Subcutaneous abdominal adipose tissue (tissue), 5 donors: ENCODE results near the gene IGSF21.

Experiments
- H3K27ac ChIP-seq: one replicate; pipeline ENCODE4 v1.7.0; 2013; ENCODE audit warnings: low read depth, mild to moderate bottlenecking, inconsistent platforms, low read length, moderate library complexity
- H3K27me3 ChIP-seq, 5 donors: one replicate each; pipeline ENCODE4 v1.7.0; 2013; ENCODE audit warnings: low read length in 5 of 5, inconsistent platforms in 1 of 5; ENCODE audit not compliant: control insufficient read depth in 5 of 5, insufficient read depth in 4 of 5
- H3K36me3 ChIP-seq, 5 donors: one replicate each; pipeline ENCODE4 v1.7.0; 2013; ENCODE audit warnings: low read length in 5 of 5; ENCODE audit not compliant: control insufficient read depth in 5 of 5, insufficient read depth in 5 of 5
- H3K4me1 ChIP-seq, 5 donors: one replicate each; pipeline ENCODE4 v1.7.0; 2013; ENCODE audit warnings: low read length in 5 of 5, mild to moderate bottlenecking in 3 of 5, moderate library complexity in 1 of 5; ENCODE audit not compliant: control insufficient read depth in 5 of 5, insufficient read depth in 5 of 5
- H3K4me3 ChIP-seq, 5 donors: one replicate each; pipeline ENCODE4 v1.7.0; 2013; ENCODE audit warnings: low read length in 5 of 5, low read depth in 1 of 5
- H3K9ac ChIP-seq, 5 donors: one replicate each; pipeline ENCODE4 v1.7.0; 2013; ENCODE audit warnings: low read length in 5 of 5, mild to moderate bottlenecking in 4 of 5, moderate library complexity in 3 of 5
- H3K9me3 ChIP-seq, 5 donors: one replicate each; pipeline ENCODE4 v1.7.0; 2013; ENCODE audit warnings: low read length in 5 of 5; ENCODE audit not compliant: control insufficient read depth in 5 of 5
- donor health status: healthy.
- donor health status: healthy.
- donor health status: healthy.
- donor health status: healthy.
- donor health status: healthy.

IGSF21 gene

GRCh38 chr1:18130356-18130755, 22.8 kb downstream of the IGSF21 start:
- peaks cover 4 to 39% (median 18%) of the 10 kb centered on the region in 5 donors for H3K27me3 ChIP-seq

GRCh38 chr1:18132022-18132710, 24.6 kb downstream of the IGSF21 start:
- no peaks in the 10 kb centered on the region for H3K36me3 ChIP-seq
- H3K9ac ChIP-seq = no peak overlapping the region
- no peaks in the 10 kb centered on the region for H3K4me1 ChIP-seq
- H3K27me3 ChIP-seq = peaks cover 4 to 36% (median 18%) of the 10 kb centered on the region in 5 donors
- H3K27ac ChIP-seq = no peak overlapping the region
- no peaks in the 10 kb centered on the region for H3K9me3 ChIP-seq
- no peak overlapping the region for H3K4me3 ChIP-seq

More at GRCh38 chr1:18130356-18130755, 22.8 kb downstream of the IGSF21 start:
- no peak overlapping the region for H3K27ac ChIP-seq
- H3K9me3 ChIP-seq = no peaks in the 10 kb centered on the region
- no peaks in the 10 kb centered on the region for H3K4me1 ChIP-seq
- H3K9ac ChIP-seq = no peak overlapping the region
- no peaks in the 10 kb centered on the region for H3K36me3 ChIP-seq
- H3K4me3 ChIP-seq = no peak overlapping the region

GRCh38 chr1:18132711-18133541, 25.3 kb downstream of the IGSF21 start:
- Histone ChIP-seq H3K4me1 (peaks cover 0 to 2% (median 0%) of the 10 kb centered on the region in 5 donors), H3K9me3 (no peaks in the 10 kb centered on the region), H3K36me3 (no peaks in the 10 kb centered on the region), H3K9ac (no peak overlapping the region), H3K27me3 (peaks cover 4 to 37% (median 22%) of the 10 kb centered on the region in 5 donors), H3K27ac (no peak overlapping the region), H3K4me3 (no peak overlapping the region)

- Histone ChIP-seq H3K36me3 (no peaks in the 10 kb centered on the region), H3K4me3 (no peak overlapping the region), H3K27ac (no peak overlapping the region), H3K9ac (no peak overlapping the region), H3K4me1 (peaks cover 0 to 2% (median 0%) of the 10 kb centered on the region in 5 donors), H3K9me3 (no peaks in the 10 kb centered on the region), H3K27me3 (peaks cover 4 to 32% (median 28%) of the 10 kb centered on the region in 5 donors)
Measured at GRCh38 chr1:18134324-18135046, 26.9 kb downstream of the IGSF21 start.

GRCh38 chr1:18137759-18138345, 30.3 kb downstream of the IGSF21 start:
- H3K9me3 ChIP-seq = no peaks in the 10 kb centered on the region
- no peak overlapping the region for H3K27ac ChIP-seq
- no peak overlapping the region for H3K9ac ChIP-seq
- H3K4me1 ChIP-seq = peaks cover 0 to 2% (median 0%) of the 10 kb centered on the region in 5 donors
- no peaks in the 10 kb centered on the region for H3K36me3 ChIP-seq
- no peak overlapping the region for H3K4me3 ChIP-seq
- H3K27me3 ChIP-seq = peaks cover 9 to 38% (median 17%) of the 10 kb centered on the region in 5 donors

- Histone ChIP-seq H3K27ac (no peak overlapping the region), H3K9me3 (no peaks in the 10 kb centered on the region), H3K4me3 (no peak overlapping the region), H3K36me3 (no peaks in the 10 kb centered on the region), H3K9ac (no peak overlapping the region), H3K4me1 (peaks cover 0 to 2% (median 0%) of the 10 kb centered on the region in 5 donors), H3K27me3 (peaks cover 14 to 37% (median 23%) of the 10 kb centered on the region in 5 donors)
Measured at GRCh38 chr1:18139198-18139981, 31.8 kb downstream of the IGSF21 start.

GRCh38 chr1:18140411-18140810, 32.8 kb downstream of the IGSF21 start:
- Histone ChIP-seq H3K27me3 (peaks cover 15 to 43% (median 23%) of the 10 kb centered on the region in 5 donors), H3K36me3 (no peaks in the 10 kb centered on the region), H3K27ac (no peak overlapping the region), H3K4me1 (peaks cover 0 to 2% (median 0%) of the 10 kb centered on the region in 5 donors), H3K9ac (no peak overlapping the region), H3K9me3 (no peaks in the 10 kb centered on the region), H3K4me3 (no peak overlapping the region)

GRCh38 chr1:18141661-18142060, 34.1 kb downstream of the IGSF21 start:
- Histone ChIP-seq H3K4me3 (no peak overlapping the region), H3K36me3 (no peaks in the 10 kb centered on the region), H3K4me1 (peaks cover 0 to 2% (median 0%) of the 10 kb centered on the region in 5 donors), H3K9ac (no peak overlapping the region), H3K27ac (no peak overlapping the region), H3K27me3 (peaks cover 19 to 52% (median 32%) of the 10 kb centered on the region in 5 donors), H3K9me3 (no peaks in the 10 kb centered on the region)

GRCh38 chr1:18142471-18142870, 34.9 kb downstream of the IGSF21 start:
- peaks cover 25 to 47% (median 38%) of the 10 kb centered on the region in 5 donors for H3K27me3 ChIP-seq
- H3K36me3 ChIP-seq = no peaks in the 10 kb centered on the region
- H3K9me3 ChIP-seq = no peaks in the 10 kb centered on the region
- H3K27ac ChIP-seq = no peak overlapping the region
- H3K4me3 ChIP-seq = no peak overlapping the region
- no peak overlapping the region for H3K9ac ChIP-seq
- no peaks in the 10 kb centered on the region for H3K4me1 ChIP-seq
